ENCODE data around the gene NUDCD2.

- no peak for TF ChIP-seq POLR2AphosphoS5 (IDR thresholded peaks at IDR 0.05)
- no peak for TF ChIP-seq CTCF (IDR thresholded peaks at IDR 0.05)
- no peak for TF ChIP-seq POLR2A (IDR thresholded peaks at IDR 0.05)
- no peak for TF ChIP-seq EP300 (IDR thresholded peaks at IDR 0.05)
These were observed 55.3 kb downstream of the NUDCD2 start for GRCh38 chr5:163404364-163405173.
